Endothelial cell of umbilical vein (primary cell): ENCODE data around the gene CCNI. TPM values are rescaled to one million over a fixed set of nuclear protein-coding genes. Genes with fewer than 3 reads are reported as not detected.

Experiments
- BruUV-seq: library from RNA; stranded (reverse); fragments of 400-500 nt; replicated peaks from 2 replicates; lab custom pipeline; 2021; lab: Mats Ljungman, UMichigan
- CTCF ChIA-PET: fragments of 300-600, 350-600 bp; sonication (Branson Sonifier 250); formaldehyde crosslinking; loops from one replicate; lab custom pipeline; 2021; ENCODE audit warnings: antibody characterized with exemption, inconsistent platforms; lab: Charles Lee
- POLR2A ChIA-PET: fragments of 300-600, 350-600 bp; sonication (Branson Sonifier 250); formaldehyde crosslinking; loops from one replicate; lab custom pipeline; 2021; ENCODE audit warnings: antibody characterized with exemption, inconsistent platforms; lab: Charles Lee
- DNase-seq: peaks from one replicate; pipeline ENCODE4 v3.0.0-alpha.2; 2011; ENCODE audit warnings: low read depth, low spot score
- FAIRE-seq: peaks from 2 replicates; lab custom pipeline; 2011; peaks lifted over from hg19 to GRCh38; lab: Jason Lieb, UNC
- H2AFZ ChIP-seq: 2 replicates; pipeline ENCODE4 v1.6.0; 2012; ENCODE audit warnings: low read depth, low read length, control low read depth, inconsistent platforms
- H3K27ac ChIP-seq: 2 replicates; pipeline ENCODE4 v1.5.1; 2011; ENCODE audit warnings: low read depth, mild to moderate bottlenecking, control low read depth, low read length, moderate library complexity; ENCODE audit not compliant: insufficient read depth
- H3K27me3 ChIP-seq, 2 experiments: 2 replicates each; pipeline versions ENCODE4 v1.6.0 to v1.6.1; 2011; ENCODE audit warnings: low read length in 2 of 2, mixed read lengths in 1 of 2; ENCODE audit not compliant: control insufficient read depth in 2 of 2, insufficient read depth in 2 of 2
- H3K36me3 ChIP-seq, 2 experiments: 2 replicates in 1 of 2; 3 replicates in 1 of 2; pipeline ENCODE4 v1.5.1; 2011; ENCODE audit warnings: low read length in 2 of 2, mild to moderate bottlenecking in 1 of 2, moderate library complexity in 1 of 2; ENCODE audit not compliant: control insufficient read depth in 2 of 2, insufficient read depth in 2 of 2; ENCODE audit errors: extremely low read depth in 1 of 2
- H3K4me1 ChIP-seq: 3 replicates; pipeline ENCODE4 v1.5.1; 2011; ENCODE audit warnings: mild to moderate bottlenecking, low read length; ENCODE audit not compliant: control insufficient read depth, insufficient read depth; ENCODE audit errors: extremely low read depth
- H3K4me2 ChIP-seq: 2 replicates; pipeline ENCODE4 v1.6.1; 2011; ENCODE audit warnings: low read length, control low read depth, mixed read lengths; ENCODE audit not compliant: insufficient read depth
- H3K4me3 ChIP-seq, 3 experiments: fragments of 200-600 bp in 1 of 3; sonication (generic), shearing (Covaris generic) in 1 of 3; replicated peaks in 1 of 3; 2 replicates each; pipeline ENCODE4 v1.5.1; 2011 to 2016; ENCODE audit warnings: control low read depth in 3 of 3, low read length in 3 of 3, mild to moderate bottlenecking in 2 of 3, inconsistent platforms in 1 of 3, low read depth in 1 of 3, moderate library complexity in 1 of 3; ENCODE audit not compliant: insufficient read depth in 1 of 3
- H3K79me2 ChIP-seq: 2 replicates; pipeline ENCODE4 v1.6.0; 2012; ENCODE audit warnings: low read length, inconsistent platforms; ENCODE audit not compliant: control insufficient read depth, insufficient read depth
- H3K9ac ChIP-seq: replicated peaks from 2 replicates; pipeline ENCODE3; 2011; ENCODE audit warnings: low read length, control low read depth; ENCODE audit not compliant: insufficient read depth; ENCODE audit errors: extremely low read depth
- H3K9me1 ChIP-seq: replicated peaks from 3 replicates; pipeline ENCODE4 v1.6.0; 2011; ENCODE audit warnings: mild to moderate bottlenecking, low read length; ENCODE audit not compliant: control insufficient read depth, insufficient read depth; ENCODE audit errors: extremely low read depth
- H3K9me3 ChIP-seq: replicated peaks from 2 replicates; pipeline ENCODE4 v1.5.1; 2012; ENCODE audit warnings: low read length, inconsistent platforms; ENCODE audit not compliant: control insufficient read depth, insufficient read depth
- H4K20me1 ChIP-seq: replicated peaks from 2 replicates; pipeline ENCODE3; 2011; ENCODE audit warnings: mild to moderate bottlenecking, low read length; ENCODE audit not compliant: control insufficient read depth, insufficient read depth; ENCODE audit errors: extremely low read depth
- CTCF ChIP-seq, 2 donors: IDR thresholded peaks; 1 replicate in 1 of 2; 2 replicates in 1 of 2; pipeline ENCODE4 v1.5.1; 2011; ENCODE audit warnings: low read length in 2 of 2, mild to moderate bottlenecking in 2 of 2, moderate library complexity in 2 of 2, control low read depth in 1 of 2, inconsistent platforms in 1 of 2, low read depth in 1 of 2; ENCODE audit not compliant: insufficient read depth in 1 of 2; ENCODE audit errors: extremely low read depth in 1 of 2
- EZH2 ChIP-seq: IDR thresholded peaks from 2 replicates; pipeline ENCODE4 v1.6.1; 2012; ENCODE audit warnings: borderline replicate concordance, low read depth, mild to moderate bottlenecking, moderate library complexity, low read length, inconsistent platforms; ENCODE audit not compliant: severe bottlenecking
- FOS ChIP-seq: IDR thresholded peaks from 2 replicates; pipeline ENCODE4 v1.6.1; 2011; ENCODE audit warnings: mild to moderate bottlenecking, low read length, moderate library complexity, borderline replicate concordance; ENCODE audit not compliant: insufficient read depth
- GATA2 ChIP-seq: IDR thresholded peaks from 2 replicates; pipeline ENCODE4 v1.7.0; 2011; ENCODE audit warnings: low read depth, mild to moderate bottlenecking, moderate library complexity, mixed read lengths, low read length; ENCODE audit not compliant: insufficient read length, insufficient read depth
- JUN ChIP-seq: IDR thresholded peaks from 2 replicates; pipeline ENCODE4 v1.6.1; 2011; ENCODE audit warnings: borderline replicate concordance, low read depth; ENCODE audit not compliant: insufficient read length, insufficient read depth
- MYC ChIP-seq: IDR thresholded peaks from one replicate; pipeline ENCODE4 v1.6.1; 2011; ENCODE audit warnings: mild to moderate bottlenecking, low read depth, low read length
- POLR2A ChIP-seq: IDR thresholded peaks from 2 replicates; pipeline ENCODE4 v1.6.1; 2012; ENCODE audit warnings: low read depth, mild to moderate bottlenecking, control low read depth, low read length
- POLR2AphosphoS5 ChIP-seq: IDR thresholded peaks from 2 replicates; pipeline ENCODE4 v1.6.1; 2012; ENCODE audit warnings: low read depth, mild to moderate bottlenecking, control low read depth, low read length, moderate library complexity; ENCODE audit not compliant: insufficient read depth
- dilution Hi-C: fragments of 300-500 bp; cut with MboI; formaldehyde crosslinking; loops from one replicate; pipeline ENCODE4 v1.15.0; 2019; ENCODE audit warnings: low sequenced_read_pairs; ENCODE audit not compliant: extremely low pct_ligation_motif_present
- intact Hi-C: fragments of 100-400 bp; cut with micrococcal nuclease; formaldehyde crosslinking; loops from one replicate; pipeline ENCODE4 v1.10.0; 2022
- polyA plus RNA-seq, 4 experiments: library from polyadenylated mRNA; depleted of rRNA in 3 of 4; stranded (reverse) in 3 of 4; unstranded in 1 of 4; fragments of >200 nt; gene quantifications; 2 replicates each; pipeline versions ENCODE4 v1.2.1 to v1.2.3, GENCODE V29; 2011 to 2012; ENCODE audit warnings: missing spikeins in 1 of 4
- total RNA-seq: library from RNA; stranded (reverse); gene quantifications from 2 replicates; pipeline ENCODE4 v1.2.3, GENCODE V29; 2021
- TF ChIP-seq, protein P1 (sequence below): IDR thresholded peaks from 2 replicates; pipeline ENCODE4 v1.6.1; 2011; ENCODE audit not compliant: insufficient read depth, insufficient read length

CCNI gene
- total and polyA plus RNA-seq, 2 donors (not counting 3 experiments of a cell fraction or from before 2014, with no cell fraction given) = 88.6 to 212 TPM

GRCh38 chr4:77023920-77024319 is 51.9 kb downstream of the CCNI start:
- no peak overlapping the region for H3K9ac ChIP-seq
- POLR2A ChIA-PET = no interaction called here
- H3K9me1 ChIP-seq = no peaks in the 10 kb centered on the region
- DNase-seq (no peak), FAIRE-seq (no peak)
- intact Hi-C loops (loop anchor here (5.0 kb wide), 1 partner anchor 42 kb away; no protein-coding TSS in a partner anchor), dilution Hi-C loops (no loop called here)
- no peak overlapping the region for H3K27ac ChIP-seq
- no peaks in the 10 kb centered on the region for H3K27me3 ChIP-seq
- H3K4me3 ChIP-seq = no peak overlapping the region
- TF ChIP-seq MYC (no peak), GATA2 (no peak), CTCF (IDR thresholded peaks at IDR 0.05; ENCODE audit: extremely low read depth in 1 of 2, insufficient read depth in 1 of 2, low read depth in 1 of 2, low read length in 2 of 2) (no peak), EZH2 (no peak), JUN (no peak), FOS (no peak), POLR2AphosphoS5 (no peak), POLR2A (no peak)
- TF ChIP-seq, protein P1, sequence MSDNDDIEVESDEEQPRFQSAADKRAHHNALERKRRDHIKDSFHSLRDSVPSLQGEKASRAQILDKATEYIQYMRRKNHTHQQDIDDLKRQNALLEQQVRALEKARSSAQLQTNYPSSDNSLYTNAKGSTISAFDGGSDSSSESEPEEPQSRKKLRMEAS = no peak
- no peak overlapping the region for H3K4me2 ChIP-seq
- no TSS peak for BruUV-seq
- no peaks in the 10 kb centered on the region for H3K79me2 ChIP-seq
- no peaks in the 10 kb centered on the region for H4K20me1 ChIP-seq
- no peak overlapping the region for H2AFZ ChIP-seq
- H3K9me3 ChIP-seq = no peaks in the 10 kb centered on the region
- CTCF ChIA-PET = no interaction called here
- peaks cover 10% of the 10 kb centered on the region for H3K4me1 ChIP-seq
- H3K36me3 ChIP-seq = peaks cover 21 to 34% of the 10 kb centered on the region in 2 experiments
